Urinary bladder (tissue), 4 donors: Measurements from ENCODE around the gene RBM39. TPM values are rescaled to one million over a fixed set of nuclear protein-coding genes. Genes with fewer than 3 reads are reported as not detected.
A peak's percentile ranks its signal among the peaks of the same experiment; 100 is the strongest.
"Not testable (repeated sequence)": the region's sequence is repeated elsewhere in the genome, so short reads cannot be mapped to it uniquely, and the experiment has no call there.

Experiments
- DNase-seq: peaks from one replicate; pipeline ENCODE4 v3.0.0-alpha.2; 2015; ENCODE audit errors: extremely low spot score
- H3K27ac ChIP-seq: one replicate; pipeline ENCODE4 v1.5.1; 2013; ENCODE audit warnings: low read depth, mild to moderate bottlenecking, moderate library complexity
- H3K36me3 ChIP-seq: one replicate; pipeline ENCODE4 v1.6.1; 2013; ENCODE audit warnings: mild to moderate bottlenecking, moderate library complexity; ENCODE audit not compliant: insufficient read depth
- H3K4me1 ChIP-seq: one replicate; pipeline ENCODE4 v1.6.1; 2013; ENCODE audit warnings: mild to moderate bottlenecking, moderate library complexity; ENCODE audit not compliant: insufficient read depth
- H3K4me3 ChIP-seq: one replicate; pipeline ENCODE4 v1.5.1; 2013; ENCODE audit warnings: low read depth, low read length
- WGBS: extraction: QIAGEN DNeasy Blood & Tissue Kit; methylation state at CpG from one replicate; pipeline ENCODE4 v1.1.7; 2013; 5-methylcytosine and 5-hydroxymethylcytosine counted together
- polyA plus RNA-seq: library from polyadenylated mRNA; stranded (reverse); fragments of 200-250 nt; gene quantifications from one replicate; pipeline ENCODE4 v1.2.3, GENCODE V29; 2013
- total RNA-seq: library from RNA; depleted of rRNA; stranded (reverse); fragments of >200 nt; gene quantifications from one replicate; pipeline ENCODE4 v1.2.3, GENCODE V29; 2014
- donor health status: healthy with polysubstance abuse.
- donor health status: healthy.

The RBM39 gene
- total and polyA plus RNA-seq, 2 donors: 183 to 645 TPM

- no peak for DNase-seq
- Histone ChIP-seq H3K36me3 (peaks cover 5% of the 10 kb centered on the region), H3K4me3 (no peak overlapping the region), H3K4me1 (no peaks in the 10 kb centered on the region), H3K27ac (no peak overlapping the region)
- 79% methylated on average over 12 of the region's 12 CpGs for WGBS
Observed at GRCh38 chr20:35702051-35702823, 39.8 kb downstream of the RBM39 start.

GRCh38 chr20:35700625-35701148, 41.4 kb downstream of the RBM39 start:
- Histone ChIP-seq H3K4me1 (no peaks in the 10 kb centered on the region), H3K27ac (no peak overlapping the region), H3K4me3 (no peak overlapping the region), H3K36me3 (peaks cover 3% of the 10 kb centered on the region)
- WGBS: 88% methylated on average over 7 of the region's 7 CpGs
- DNase-seq: no peak

DNA sequence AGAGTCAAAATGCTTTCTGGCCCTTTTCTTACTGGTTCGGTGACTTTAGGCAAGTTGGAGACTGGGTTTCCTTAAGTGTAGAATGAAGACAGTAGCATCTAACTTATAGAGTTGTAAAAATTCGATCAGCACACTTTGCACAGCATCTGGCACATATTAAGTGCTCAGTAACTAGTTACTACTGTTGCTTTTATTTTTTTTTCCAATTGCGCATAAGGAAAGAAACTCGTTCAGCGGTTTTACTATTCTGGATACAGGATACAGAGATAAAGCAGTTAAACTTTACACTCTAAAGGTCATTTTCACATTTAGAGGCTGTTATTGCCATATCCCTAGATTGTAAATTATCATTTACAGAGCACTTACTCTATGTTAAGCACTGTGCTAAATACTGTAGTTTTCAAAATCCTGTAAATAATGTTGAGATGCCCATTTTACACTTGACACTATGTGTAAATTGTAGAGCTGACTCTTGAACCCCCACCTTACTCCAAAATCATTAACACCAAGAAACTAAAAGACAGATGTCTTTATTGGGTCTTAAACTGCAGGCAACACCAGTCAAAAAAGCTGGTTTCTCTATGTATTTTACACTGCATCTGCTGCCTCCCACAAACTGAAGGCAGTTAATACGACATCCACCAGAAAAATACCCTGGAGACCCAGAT, 42.0 kb downstream of the RBM39 start:
- peaks cover 3% of the 10 kb centered on the region for H3K36me3 ChIP-seq
- H3K27ac ChIP-seq: no peak overlapping the region
- 17% methylated on average over 6 of the region's 6 CpGs for WGBS
- no peak for DNase-seq
- no peaks in the 10 kb centered on the region for H3K4me1 ChIP-seq
- peak overlapping the region; percentile 85 for H3K4me3 ChIP-seq

DNA sequence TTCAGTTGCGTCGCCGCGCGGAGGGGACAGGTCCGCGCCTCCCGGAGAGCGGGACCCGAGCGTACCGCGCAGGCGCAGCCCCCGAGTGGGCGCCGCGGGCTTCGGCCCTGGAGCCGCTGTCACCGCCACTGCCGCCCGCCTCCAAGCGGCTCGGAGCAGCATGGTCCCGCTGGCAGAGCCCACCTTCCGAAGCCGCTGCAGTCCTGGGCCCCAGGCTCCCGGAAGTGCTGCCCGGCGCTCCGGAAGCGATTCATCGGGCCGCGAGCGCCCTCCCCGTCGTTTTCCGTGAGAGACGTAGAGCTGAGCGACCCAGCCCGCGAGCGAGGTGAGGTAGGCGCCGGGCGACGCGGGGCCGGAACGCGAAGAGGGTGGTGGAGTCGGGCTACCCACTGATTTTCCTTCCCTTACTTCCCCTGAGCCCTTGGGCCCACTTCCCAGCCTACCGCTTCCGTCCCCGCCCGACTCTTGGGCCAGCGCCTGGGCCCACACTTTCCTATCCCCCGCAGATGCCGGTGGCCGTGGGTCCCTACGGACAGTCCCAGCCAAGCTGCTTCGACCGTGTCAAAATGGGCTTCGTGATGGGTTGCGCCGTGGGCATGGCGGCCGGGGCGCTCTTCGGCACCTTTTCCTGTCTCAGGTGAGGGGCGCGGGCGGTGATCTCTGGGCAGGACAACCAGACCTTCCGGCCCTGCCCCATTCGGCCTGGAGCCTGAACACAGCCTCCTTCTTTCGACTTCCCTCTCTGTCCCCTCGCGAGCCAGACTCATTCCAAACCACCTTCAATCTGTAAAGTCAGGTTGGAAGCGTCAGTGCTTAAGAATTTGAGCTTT, 42.7 kb downstream of the RBM39 start, which contains the start of the genes NFS1 and ROMO1:
NFS1 (minus strand) TSS at position 226 of the 830 bp plus-strand sequence; CDS start at position 162, 64 bp downstream.
ROMO1 (plus strand) TSS at position 279 of the 830 bp plus-strand sequence; CDS start at position 507, 228 bp downstream.
- DNase-seq: peak; percentile 55
- Histone ChIP-seq H3K4me3 (peak within 1 kb of the TSS; percentile 85), H3K4me1 (no peaks in the 10 kb centered on the region), H3K27ac (peak within 1 kb of the TSS; percentile 84), H3K36me3 (no peaks in the 10 kb centered on the region)
- under 1% methylated on average over 81 of the region's 81 CpGs for WGBS

DNA sequence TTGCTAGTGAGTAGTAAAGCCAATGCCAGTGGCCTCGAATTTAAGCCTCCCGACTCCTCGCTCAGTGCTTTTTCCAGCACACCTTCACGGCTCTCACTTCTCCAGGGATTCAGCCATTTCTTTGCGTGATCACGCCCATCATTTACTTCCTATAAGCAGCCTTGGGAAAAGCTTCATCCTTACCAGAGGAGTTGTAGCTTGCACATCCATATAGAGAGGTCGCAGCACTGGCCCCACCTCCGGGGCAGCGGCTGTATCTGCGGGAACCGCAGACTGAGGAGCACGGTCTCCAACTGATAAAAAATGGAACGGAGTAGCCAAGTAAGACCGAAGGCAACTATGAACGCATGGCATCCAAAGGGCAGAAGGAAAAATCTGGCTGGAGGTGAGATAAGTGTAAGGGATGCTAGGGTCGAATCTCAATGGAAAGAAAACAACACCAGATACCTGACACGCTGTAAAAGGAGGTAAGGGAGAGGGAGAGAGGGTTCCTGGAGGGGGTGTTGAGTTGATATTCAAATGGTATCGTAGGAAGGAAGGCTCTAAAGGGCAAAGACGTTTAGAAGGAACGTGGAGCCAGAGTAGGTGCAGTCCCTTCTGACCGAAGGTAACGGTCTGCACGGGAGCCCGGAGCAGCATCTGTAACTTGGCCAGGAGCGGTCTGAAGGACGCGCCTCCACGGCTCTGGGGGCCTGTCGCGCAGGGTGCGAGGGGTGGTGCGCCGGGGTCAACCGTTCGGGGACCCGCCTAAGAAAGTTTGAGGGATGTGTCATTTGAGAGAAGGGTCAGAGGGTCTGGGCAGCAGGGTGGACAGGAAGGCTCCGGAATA, 43.5 kb downstream of the RBM39 start:
- 5% methylated on average over 37 of the region's 37 CpGs for WGBS
- no peak for DNase-seq
- Histone ChIP-seq H3K4me1 (no peaks in the 10 kb centered on the region), H3K4me3 (peak overlapping the region; percentile 85), H3K36me3 (no peaks in the 10 kb centered on the region), H3K27ac (no peak overlapping the region)

DNA sequence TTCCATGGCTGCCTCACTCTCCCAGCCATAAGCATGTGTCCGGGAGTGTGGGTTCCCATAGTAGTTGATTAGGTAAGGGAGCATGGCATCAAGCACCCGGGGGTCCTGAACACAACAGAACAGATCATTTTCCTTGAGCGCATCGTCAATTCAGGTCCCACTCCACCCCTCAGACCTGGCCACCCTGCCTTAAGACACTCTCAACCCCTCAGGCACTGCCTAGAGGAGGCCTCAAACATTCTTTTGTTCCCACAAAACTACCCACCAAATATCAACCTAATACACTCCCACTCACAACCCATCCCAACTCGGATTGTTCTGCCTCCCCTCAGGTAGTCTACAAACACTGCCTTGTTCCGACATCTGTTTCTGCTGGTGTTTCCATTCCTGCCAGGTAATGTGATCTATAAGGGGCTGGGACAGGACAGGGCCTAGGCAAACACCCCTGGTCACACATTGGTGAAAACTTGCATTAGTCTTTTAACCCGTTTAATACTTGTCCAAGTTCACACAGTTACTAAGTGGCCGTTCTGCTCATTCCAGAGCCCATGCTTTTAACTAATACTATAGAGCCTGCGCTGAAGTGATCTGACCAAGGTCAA, 44.3 kb downstream of the RBM39 start:
- 77% methylated on average over 9 of the region's 9 CpGs for WGBS
- H3K4me3 ChIP-seq: peak overlapping the region; percentile 85
- no peak for DNase-seq
- no peak overlapping the region for H3K27ac ChIP-seq
- H3K4me1 ChIP-seq: no peaks in the 10 kb centered on the region
- no peaks in the 10 kb centered on the region for H3K36me3 ChIP-seq

- H3K36me3 ChIP-seq: no peaks in the 10 kb centered on the region
- 81% methylated on average over 4 of the region's 4 CpGs for WGBS
- H3K27ac ChIP-seq: no peak overlapping the region
- no peaks in the 10 kb centered on the region for H3K4me1 ChIP-seq
- no peak overlapping the region for H3K4me3 ChIP-seq
- DNase-seq: no peak
Observed at GRCh38 chr20:35695978-35696377, 46.1 kb downstream of the RBM39 start.

GRCh38 chr20:35695245-35695749, 46.8 kb downstream of the RBM39 start:
- Histone ChIP-seq H3K36me3 (no peaks in the 10 kb centered on the region), H3K4me1 (no peaks in the 10 kb centered on the region), H3K4me3 (no peak overlapping the region), H3K27ac (no peak overlapping the region)
- 87% methylated on average over 2 of the region's 2 CpGs for WGBS
- DNase-seq: no peak

DNA sequence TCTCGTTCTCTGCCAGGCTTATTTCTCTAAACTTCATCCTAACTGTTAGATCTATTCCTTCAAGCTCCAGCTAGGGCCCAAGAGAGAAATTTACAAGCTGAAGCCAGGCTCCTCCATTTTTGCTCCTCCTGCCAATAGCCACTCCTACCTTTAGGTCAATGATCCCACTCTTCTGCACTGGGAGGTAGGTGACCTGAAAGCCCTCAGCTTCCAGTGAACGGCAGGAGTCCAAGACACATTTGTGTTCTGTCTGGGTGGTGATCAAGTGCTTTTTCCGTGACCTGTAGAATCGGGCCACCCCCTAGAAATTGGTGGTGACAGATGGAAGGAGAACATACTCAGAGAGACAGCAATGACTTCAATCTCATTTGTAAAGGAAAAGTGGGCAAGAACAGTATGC, 51.8 kb downstream of the RBM39 start:
- H3K27ac ChIP-seq: no peak overlapping the region

GRCh38 chr20:35686872-35687271, 55.2 kb downstream of the RBM39 start:
- not testable (repeated sequence) for H3K4me1 ChIP-seq, H3K27ac ChIP-seq, H3K36me3 ChIP-seq, DNase-seq, H3K4me3 ChIP-seq
- 93% methylated on average over 11 of the region's 11 CpGs for WGBS

More for the DNA sequence above, 51.8 kb downstream of the RBM39 start:
- no peaks in the 10 kb centered on the region for H3K4me1 ChIP-seq
- DNase-seq: no peak
- no peak overlapping the region for H3K4me3 ChIP-seq
- H3K36me3 ChIP-seq: no peaks in the 10 kb centered on the region
- 92% methylated on average over 4 of the region's 4 CpGs for WGBS

- H3K4me3 ChIP-seq, H3K4me1 ChIP-seq, H3K36me3 ChIP-seq, DNase-seq, H3K27ac ChIP-seq: not testable (repeated sequence)
- WGBS: 95% methylated on average over 9 of the region's 9 CpGs
Observed at GRCh38 chr20:35685368-35685767, 56.7 kb downstream of the RBM39 start.

- no peak overlapping the region for H3K27ac ChIP-seq
- WGBS: 89% methylated on average over 1 of the region's 1 CpG
- H3K4me1 ChIP-seq: no peaks in the 10 kb centered on the region
- DNase-seq: no peak
- H3K4me3 ChIP-seq: no peak overlapping the region
- H3K36me3 ChIP-seq: no peaks in the 10 kb centered on the region
Observed at GRCh38 chr20:35681960-35682359, 60.1 kb downstream of the RBM39 start.
